ENCODE results near the gene LENG1.

DNA sequence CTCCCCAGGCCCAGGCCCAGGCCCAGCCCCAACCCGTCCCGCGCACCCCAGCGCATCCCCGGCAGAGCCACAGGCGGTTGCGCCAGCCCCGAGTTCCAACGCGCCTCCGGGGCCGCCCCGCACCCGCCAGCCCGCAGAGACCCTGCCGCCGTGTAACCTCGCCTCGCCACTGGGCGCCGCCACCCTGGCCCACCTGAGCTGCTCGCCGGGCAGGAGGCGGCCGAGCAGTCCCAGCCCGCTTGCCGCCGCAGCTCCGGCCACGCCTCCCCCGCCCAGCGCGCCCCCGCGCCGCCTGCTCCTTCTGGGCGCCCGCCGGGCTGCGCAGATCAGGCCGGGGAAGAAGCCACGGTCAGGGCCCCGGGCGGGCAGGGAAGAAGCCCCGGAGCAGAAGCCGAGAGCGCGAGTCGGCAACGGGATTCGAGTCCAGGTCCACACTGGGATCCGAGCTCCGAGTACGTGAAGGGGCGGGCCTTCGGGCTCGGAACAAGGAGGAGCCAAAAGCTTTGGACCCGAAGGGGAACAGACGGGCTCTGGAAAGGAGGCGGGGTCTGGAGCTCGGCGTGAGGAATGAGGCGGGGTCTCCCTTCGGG, 29.7 kb upstream of the LENG1 start, which contains the start of gene MBOAT7:
- TF ChIP-seq POLR2AphosphoS5 (IDR thresholded peaks at IDR 0.05) (peak; percentile 80 to 85 (median 83)), POLR2A (IDR thresholded peaks at IDR 0.05) (peak in 1 of 3 donors; percentile 30)
- TF ChIP-seq, protein P1, sequence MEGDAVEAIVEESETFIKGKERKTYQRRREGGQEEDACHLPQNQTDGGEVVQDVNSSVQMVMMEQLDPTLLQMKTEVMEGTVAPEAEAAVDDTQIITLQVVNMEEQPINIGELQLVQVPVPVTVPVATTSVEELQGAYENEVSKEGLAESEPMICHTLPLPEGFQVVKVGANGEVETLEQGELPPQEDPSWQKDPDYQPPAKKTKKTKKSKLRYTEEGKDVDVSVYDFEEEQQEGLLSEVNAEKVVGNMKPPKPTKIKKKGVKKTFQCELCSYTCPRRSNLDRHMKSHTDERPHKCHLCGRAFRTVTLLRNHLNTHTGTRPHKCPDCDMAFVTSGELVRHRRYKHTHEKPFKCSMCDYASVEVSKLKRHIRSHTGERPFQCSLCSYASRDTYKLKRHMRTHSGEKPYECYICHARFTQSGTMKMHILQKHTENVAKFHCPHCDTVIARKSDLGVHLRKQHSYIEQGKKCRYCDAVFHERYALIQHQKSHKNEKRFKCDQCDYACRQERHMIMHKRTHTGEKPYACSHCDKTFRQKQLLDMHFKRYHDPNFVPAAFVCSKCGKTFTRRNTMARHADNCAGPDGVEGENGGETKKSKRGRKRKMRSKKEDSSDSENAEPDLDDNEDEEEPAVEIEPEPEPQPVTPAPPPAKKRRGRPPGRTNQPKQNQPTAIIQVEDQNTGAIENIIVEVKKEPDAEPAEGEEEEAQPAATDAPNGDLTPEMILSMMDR (IDR thresholded peaks at IDR 0.05 in 8 of 11, conservative IDR thresholded peaks at IDR 0.05 in 3 of 11) = peak in 9 of 11 experiments; percentile 12 to 60 (median 39)

All from spleen (tissue), 7 donors.